CD14-positive monocyte (primary cell): ENCODE data around the gene SHROOM4. TPM values are rescaled to one million over a fixed set of nuclear protein-coding genes. Genes with fewer than 3 reads are reported as not detected.

Source experiments
- DNase-seq, 3 donors: peaks; one replicate each; pipeline ENCODE4 v3.0.0-alpha.2; 2011 to 2022
- H2AFZ ChIP-seq: 2 replicates; pipeline ENCODE4 v1.6.0; 2012; ENCODE audit warnings: mild to moderate bottlenecking, low read depth, low read length, inconsistent platforms; ENCODE audit not compliant: insufficient read depth, poor library complexity, severe bottlenecking
- H3K27ac ChIP-seq, 2 donors: 1 replicate in 1 of 2; 2 replicates in 1 of 2; pipeline ENCODE4 v1.5.1; 2012 to 2013; ENCODE audit warnings: low read length in 2 of 2, control low read depth in 1 of 2, inconsistent platforms in 1 of 2, low read depth in 1 of 2, mild to moderate bottlenecking in 1 of 2
- H3K27me3 ChIP-seq, 2 donors: one replicate each; pipeline versions ENCODE4 v1.6.0 to v1.6.1; 2011 to 2013; ENCODE audit warnings: low read length in 2 of 2; ENCODE audit not compliant: control insufficient read depth in 2 of 2, insufficient read depth in 2 of 2
- H3K36me3 ChIP-seq, 2 donors: replicated peaks in 1 of 2; 1 replicate in 1 of 2; 2 replicates in 1 of 2; pipeline versions ENCODE4 v1.5.1 to v1.6.1; 2012 to 2013; ENCODE audit warnings: low read length in 2 of 2, control low read depth in 1 of 2, inconsistent platforms in 1 of 2, mild to moderate bottlenecking in 1 of 2; ENCODE audit not compliant: insufficient read depth in 2 of 2, control insufficient read depth in 1 of 2
- H3K4me1 ChIP-seq, 2 donors: 1 replicate in 1 of 2; 2 replicates in 1 of 2; pipeline versions ENCODE4 v1.5.1 to v1.6.1; 2012 to 2013; ENCODE audit warnings: low read length in 2 of 2, control low read depth in 1 of 2, inconsistent platforms in 1 of 2, mild to moderate bottlenecking in 1 of 2, moderate library complexity in 1 of 2; ENCODE audit not compliant: insufficient read depth in 2 of 2, control insufficient read depth in 1 of 2
- H3K4me2 ChIP-seq: replicated peaks from 2 replicates; pipeline ENCODE3; 2012; ENCODE audit warnings: low read length, moderate library complexity, mild to moderate bottlenecking; ENCODE audit not compliant: poor library complexity, severe bottlenecking; ENCODE audit errors: extremely low read depth
- H3K4me3 ChIP-seq, 3 experiments: fragments of 200-600 bp in 1 of 3; sonication (generic) in 1 of 3; replicated peaks in 1 of 3; 1 replicate in 2 of 3; 2 replicates in 1 of 3; pipeline ENCODE4 v1.5.1; 2011 to 2013; ENCODE audit warnings: low read length in 3 of 3, mild to moderate bottlenecking in 3 of 3, control low read depth in 2 of 3, low read depth in 2 of 3, inconsistent platforms in 1 of 3, moderate library complexity in 1 of 3
- H3K79me2 ChIP-seq: 2 replicates; pipeline ENCODE4 v1.6.0; 2012; ENCODE audit warnings: mild to moderate bottlenecking, control low read depth, inconsistent platforms, low read length, moderate library complexity; ENCODE audit not compliant: insufficient read depth
- H3K9ac ChIP-seq: 2 replicates; pipeline ENCODE4 v1.6.0; 2017; ENCODE audit warnings: low read length, mild to moderate bottlenecking; ENCODE audit not compliant: insufficient read depth, poor library complexity, severe bottlenecking
- H3K9me3 ChIP-seq, 2 donors: replicated peaks in 1 of 2; 1 replicate in 1 of 2; 2 replicates in 1 of 2; pipeline versions ENCODE4 v1.5.1 to v1.6.1; 2012 to 2013; ENCODE audit warnings: low read length in 2 of 2, control low read depth in 1 of 2; ENCODE audit not compliant: control insufficient read depth in 1 of 2, insufficient read depth in 1 of 2
- H4K20me1 ChIP-seq: 2 replicates; pipeline ENCODE4 v1.6.0; 2012; ENCODE audit warnings: mild to moderate bottlenecking, low read length, control low read depth, moderate library complexity; ENCODE audit not compliant: insufficient read depth
- H3K27ac Mint-ChIP-seq, 7 donors: one replicate each; pipeline ENCODE4 v1.8.0; 2020; ENCODE audit warnings: mild to moderate bottlenecking in 7 of 7, mixed read lengths in 7 of 7, moderate library complexity in 6 of 7, inconsistent platforms in 2 of 7
- H3K27me3 Mint-ChIP-seq, 3 donors: one replicate each; pipeline ENCODE4 v1.8.0; 2021 to 2022; ENCODE audit warnings: low read depth in 3 of 3, mild to moderate bottlenecking in 3 of 3, mixed read lengths in 3 of 3, moderate library complexity in 3 of 3, inconsistent platforms in 1 of 3
- H3K36me3 Mint-ChIP-seq, 2 donors: one replicate each; pipeline ENCODE4 v1.8.0; 2020; ENCODE audit warnings: mixed read lengths in 2 of 2, inconsistent platforms in 1 of 2, mild to moderate bottlenecking in 1 of 2
- H3K4me1 Mint-ChIP-seq: one replicate; pipeline ENCODE4 v1.8.0; 2020; ENCODE audit warnings: mild to moderate bottlenecking, mixed read lengths
- H3K4me3 Mint-ChIP-seq, 2 donors: one replicate each; pipeline ENCODE4 v1.8.0; 2020; ENCODE audit warnings: mild to moderate bottlenecking in 2 of 2, mixed read lengths in 2 of 2, moderate library complexity in 1 of 2
- H3K9me3 Mint-ChIP-seq, 7 donors: one replicate each; pipeline ENCODE4 v1.8.0; 2020 to 2022; ENCODE audit warnings: mixed read lengths in 7 of 7, mild to moderate bottlenecking in 6 of 7, moderate library complexity in 6 of 7, inconsistent platforms in 2 of 7
- CTCF ChIP-seq: fragments of 200-600 bp; IDR thresholded peaks from one replicate; pipeline ENCODE4 v1.8.0; 2022; ENCODE audit warnings: antibody characterized with exemption, mild to moderate bottlenecking
- WGBS: methylation state at CpG from one replicate; pipeline ENCODE4 v1.1.5; 2013; ENCODE audit warnings: missing lambda C conversion rate; ENCODE audit not compliant: insufficient coverage; 5-methylcytosine and 5-hydroxymethylcytosine counted together
- intact Hi-C, 2 donors: fragments of 100-400 bp; cut with micrococcal nuclease; formaldehyde crosslinking; loops; one replicate each; pipeline versions ENCODE4 v1.15.0 to v1.15.1; 2023
- polyA plus RNA-seq, 3 donors: library from polyadenylated mRNA; depleted of rRNA in 1 of 3; unstranded in 2 of 3; stranded (reverse) in 1 of 3; fragments of 300-500 nt in 2 of 3; fragments of >200 nt in 1 of 3; fragmentation: Illumina TruSeq in 2 of 3; gene quantifications; 1 replicate in 2 of 3; 2 replicates in 1 of 3; pipeline ENCODE4 v1.2.3, GENCODE V29; 2012 to 2021

Gene SHROOM4
- polyA plus RNA-seq, 3 donors: under 0.01 TPM; not detected in 2

GRCh38 chrX:50617183-50617582 lies 196.8 kb downstream of the SHROOM4 start:
- no peaks in the 10 kb centered on the region for H3K36me3 Mint-ChIP-seq
- no peaks in the 10 kb centered on the region for H3K4me1 Mint-ChIP-seq
- DNase-seq: no peak

GRCh38 chrX:50615570-50616158 lies 198.3 kb downstream of the SHROOM4 start:
- Histone ChIP-seq H2AFZ (no peak overlapping the region), H3K36me3 (no peaks in the 10 kb centered on the region), H3K4me3 (no peak overlapping the region), H3K9ac (no peak overlapping the region), H3K9me3 (no peaks in the 10 kb centered on the region), H3K27me3 (peaks cover 0 to 2% of the 10 kb centered on the region in 2 donors), H3K79me2 (no peaks in the 10 kb centered on the region), H3K4me2 (no peak overlapping the region), H3K27ac (no peak overlapping the region), H4K20me1 (no peaks in the 10 kb centered on the region), H3K4me1 (no peaks in the 10 kb centered on the region)
- intact Hi-C loops: no loop called here
- no peak overlapping the region for H3K4me3 Mint-ChIP-seq
- TF ChIP-seq CTCF: no peak
- WGBS: 85% methylated on average over 2 of the region's 8 CpGs
- no peak for DNase-seq
- no peaks in the 10 kb centered on the region for H3K36me3 Mint-ChIP-seq
- peaks cover 0 to 12% (median 4%) of the 10 kb centered on the region in 7 donors for H3K9me3 Mint-ChIP-seq
- H3K27me3 Mint-ChIP-seq: peaks cover 0 to 9% (median 0%) of the 10 kb centered on the region in 3 donors
- H3K27ac Mint-ChIP-seq: no peak overlapping the region
- no peaks in the 10 kb centered on the region for H3K4me1 Mint-ChIP-seq

More at GRCh38 chrX:50617183-50617582, 196.8 kb downstream of the SHROOM4 start:
- Histone ChIP-seq H3K9me3 (no peaks in the 10 kb centered on the region), H3K4me1 (no peaks in the 10 kb centered on the region), H3K27me3 (peaks cover 0 to 2% of the 10 kb centered on the region in 2 donors), H3K4me3 (no peak overlapping the region), H3K9ac (no peak overlapping the region), H3K4me2 (no peak overlapping the region), H4K20me1 (no peaks in the 10 kb centered on the region), H2AFZ (no peak overlapping the region), H3K27ac (no peak overlapping the region), H3K36me3 (no peaks in the 10 kb centered on the region), H3K79me2 (no peaks in the 10 kb centered on the region)
- H3K4me3 Mint-ChIP-seq: no peak overlapping the region
- peaks cover 0 to 7% (median 0%) of the 10 kb centered on the region in 3 donors for H3K27me3 Mint-ChIP-seq
- H3K27ac Mint-ChIP-seq: no peak overlapping the region
- H3K9me3 Mint-ChIP-seq: peaks cover 0 to 12% (median 4%) of the 10 kb centered on the region in 7 donors
- TF ChIP-seq CTCF: no peak
- intact Hi-C loops: no loop called here
